Stomach (tissue), 9 donors: ENCODE data around the gene CYP46A1. TPM values are rescaled to one million over a fixed set of nuclear protein-coding genes. Genes with fewer than 3 reads are reported as not detected.
A peak's percentile ranks its signal among the peaks of the same experiment; 100 is the strongest.
"Not testable (repeated sequence)": the region's sequence is repeated elsewhere in the genome, so short reads cannot be mapped to it uniquely, and the experiment has no call there.

Experiments
- DNase-seq, 2 donors: peaks; one replicate each; pipeline versions ENCODE4 v3.0.0 to v3.0.0-alpha.2; 2013 to 2019
- H3K27ac ChIP-seq, 5 donors: fragments of 200-600 bp in 4 of 5; sonication (generic) in 4 of 5; one replicate each; pipeline ENCODE4 v1.5.1; 2013 to 2019; ENCODE audit warnings: mild to moderate bottlenecking in 1 of 5, moderate library complexity in 1 of 5
- H3K27me3 ChIP-seq, 3 donors: fragments of 200-600 bp; sonication (generic); one replicate each; pipeline ENCODE4 v1.5.1; 2017 to 2019; ENCODE audit warnings: mixed run types in 1 of 3
- H3K36me3 ChIP-seq, 4 donors: fragments of 200-600 bp; sonication (generic); 1 replicate in 3 of 4; 2 replicates in 1 of 4; pipeline ENCODE4 v1.5.1; 2016 to 2019
- H3K4me1 ChIP-seq, 4 donors: fragments of 200-600 bp; sonication (generic); one replicate each; pipeline ENCODE4 v1.5.1; 2016 to 2019
- H3K4me3 ChIP-seq, 4 donors: fragments of 200-600 bp; sonication (generic) in 3 of 4; one replicate each; pipeline ENCODE4 v1.5.1; 2016 to 2019; ENCODE audit warnings: mild to moderate bottlenecking in 1 of 4
- H3K9me3 ChIP-seq, 4 donors: fragments of 200-600 bp; sonication (generic); one replicate each; pipeline ENCODE4 v1.5.1; 2016 to 2019
- CTCF ChIP-seq, 7 experiments: fragments of 450-650 bp in 4 of 7; fragments of 200-600 bp in 3 of 7; sonication (generic) in 3 of 7; IDR thresholded peaks; one replicate each; pipeline ENCODE4 v1.5.1; 2016 to 2019; ENCODE audit warnings: antibody characterized with exemption in 7 of 7, control low read depth in 2 of 7, mild to moderate bottlenecking in 1 of 7
- EP300 ChIP-seq: sonication (generic); formaldehyde crosslinking; IDR thresholded peaks from one replicate; pipeline ENCODE4 v1.6.1; 2017; ENCODE audit warnings: antibody characterized with exemption
- POLR2A ChIP-seq, 4 donors: fragments of 450-650 bp; IDR thresholded peaks; one replicate each; pipeline ENCODE4 v1.6.1; 2016; ENCODE audit warnings: antibody characterized with exemption in 4 of 4, control low read depth in 2 of 4, mild to moderate bottlenecking in 1 of 4, moderate library complexity in 1 of 4
- POLR2AphosphoS5 ChIP-seq, 3 donors: sonication (generic); formaldehyde crosslinking; IDR thresholded peaks; one replicate each; pipeline ENCODE4 v1.6.1; 2016; ENCODE audit warnings: antibody characterized with exemption in 3 of 3
- WGBS, 5 donors: extraction: QIAGEN DNeasy Blood & Tissue Kit in 3 of 5; methylation state at CpG; one replicate each; pipeline versions ENCODE4 v1.1.5 to v1.1.7; 2013 to 2018; 5-methylcytosine and 5-hydroxymethylcytosine counted together
- intact Hi-C: fragments of 100-400 bp; cut with DNase I; formaldehyde crosslinking; loops from one replicate; pipeline ENCODE4 v1.15.1; 2023; ENCODE audit warnings: low total_unique reads
- polyA plus RNA-seq, 3 donors: library from polyadenylated mRNA; stranded (reverse); fragments of 200-250 nt; gene quantifications; one replicate each; pipeline ENCODE4 v1.2.3, GENCODE V29; 2013
- total RNA-seq, 5 donors: library from RNA; depleted of rRNA; stranded (reverse); fragments of >200 nt; gene quantifications; one replicate each; pipeline versions ENCODE4 v1.1.0 to v1.2.3, GENCODE V29; 2014 to 2016
- donor health status: healthy with polysubstance abuse.
- donor health status: Bipolar disorder and iron deficiency.
- donor health status: healthy.

Gene CYP46A1
- total and polyA plus RNA-seq, 8 donors: 0.15 to 2.9 (median 0.92) TPM; not detected in 2

- Histone ChIP-seq H3K9me3 (no peaks in the 10 kb centered on the region), H3K27me3 (peaks cover 0 to 59% (median 24%) of the 10 kb centered on the region in 3 donors), H3K4me3 (no peak overlapping the region), H3K4me1 (peaks cover 0 to 20% (median 9%) of the 10 kb centered on the region in 4 donors), H3K36me3 (peaks cover 0 to 6% (median 0%) of the 10 kb centered on the region in 4 donors), H3K27ac (no peak overlapping the region)
- no peak for DNase-seq
- intact Hi-C loops: no loop called here
- WGBS, 5 donors: 57 to 71% (median 65%) methylated on average over 15 of the region's 15 CpGs
- TF ChIP-seq CTCF (IDR thresholded peaks at IDR 0.05): no peak
- no peak for TF ChIP-seq EP300
- TF ChIP-seq POLR2AphosphoS5 (IDR thresholded peaks at IDR 0.05): no peak
Observed at GRCh38 chr14:99658218-99658845, 25.8 kb upstream of the CYP46A1 start.

- H3K9me3 ChIP-seq: no peaks in the 10 kb centered on the region
- H3K27ac ChIP-seq: no peak overlapping the region
- TF ChIP-seq POLR2AphosphoS5 (IDR thresholded peaks at IDR 0.05) (no peak), POLR2A (IDR thresholded peaks at IDR 0.05) (no peak)
- WGBS, 5 donors: 11 to 41% (median 15%) methylated on average over 9 to 58 of the region's 58 CpGs
- peaks cover 0 to 15% (median 9%) of the 10 kb centered on the region in 4 donors for H3K4me1 ChIP-seq
- DNase-seq: peak in 1 of 2 donors; percentile 47
- H3K36me3 ChIP-seq: peaks cover 0 to 11% (median 0%) of the 10 kb centered on the region in 4 donors
- H3K4me3 ChIP-seq: peak overlapping the region in 2 of 4 donors; percentile 7 to 17
- intact Hi-C loops: no loop called here
- peaks cover 0 to 59% (median 24%) of the 10 kb centered on the region in 3 donors for H3K27me3 ChIP-seq
Observed at GRCh38 chr14:99659333-99659741, 24.8 kb upstream of the CYP46A1 start.

GRCh38 chr14:99660006-99660566 lies 24.0 kb upstream of the CYP46A1 start:
- H3K36me3 ChIP-seq: peaks cover 0 to 11% (median 0%) of the 10 kb centered on the region in 4 donors
- DNase-seq: peak in 1 of 2 donors; percentile 56
- intact Hi-C loops: no loop called here
- 28 to 39% (median 30%) methylated on average over 29 to 37 of the region's 37 CpGs for WGBS, 5 donors
- H3K9me3 ChIP-seq: no peaks in the 10 kb centered on the region
- no peak overlapping the region for H3K4me3 ChIP-seq
- H3K4me1 ChIP-seq: peaks cover 0 to 14% (median 8%) of the 10 kb centered on the region in 4 donors
- no peak overlapping the region for H3K27ac ChIP-seq
- H3K27me3 ChIP-seq: peaks cover 0 to 59% (median 24%) of the 10 kb centered on the region in 3 donors
- TF ChIP-seq CTCF (IDR thresholded peaks at IDR 0.05) (no peak), EP300 (no peak), POLR2AphosphoS5 (IDR thresholded peaks at IDR 0.05) (no peak), POLR2A (IDR thresholded peaks at IDR 0.05) (no peak)

GRCh38 chr14:99660794-99661193 lies 23.3 kb upstream of the CYP46A1 start:
- TF ChIP-seq CTCF (IDR thresholded peaks at IDR 0.05): no peak
- intact Hi-C loops: no loop called here
- no peak for DNase-seq
- Histone ChIP-seq H3K4me3 (no peak overlapping the region), H3K9me3 (no peaks in the 10 kb centered on the region), H3K27me3 (peaks cover 0 to 59% (median 24%) of the 10 kb centered on the region in 3 donors), H3K4me1 (peaks cover 0 to 14% (median 8%) of the 10 kb centered on the region in 4 donors), H3K36me3 (peaks cover 0 to 11% (median 0%) of the 10 kb centered on the region in 4 donors), H3K27ac (no peak overlapping the region)
- 67 to 74% (median 71%) methylated on average over 4 of the region's 4 CpGs for WGBS, 5 donors

GRCh38 chr14:99661206-99661605 lies 22.9 kb upstream of the CYP46A1 start:
- H3K27ac ChIP-seq, H3K9me3 ChIP-seq, H3K4me3 ChIP-seq, intact Hi-C loops, DNase-seq: not testable (repeated sequence)
- peaks cover 0 to 14% (median 8%) of the 10 kb centered on the region in 4 donors for H3K4me1 ChIP-seq
- peaks cover 0 to 59% (median 24%) of the 10 kb centered on the region in 3 donors for H3K27me3 ChIP-seq
- peaks cover 0 to 11% (median 0%) of the 10 kb centered on the region in 4 donors for H3K36me3 ChIP-seq
